ENCODE data around the gene MEGF11.

The MEGF11 gene

DNA sequence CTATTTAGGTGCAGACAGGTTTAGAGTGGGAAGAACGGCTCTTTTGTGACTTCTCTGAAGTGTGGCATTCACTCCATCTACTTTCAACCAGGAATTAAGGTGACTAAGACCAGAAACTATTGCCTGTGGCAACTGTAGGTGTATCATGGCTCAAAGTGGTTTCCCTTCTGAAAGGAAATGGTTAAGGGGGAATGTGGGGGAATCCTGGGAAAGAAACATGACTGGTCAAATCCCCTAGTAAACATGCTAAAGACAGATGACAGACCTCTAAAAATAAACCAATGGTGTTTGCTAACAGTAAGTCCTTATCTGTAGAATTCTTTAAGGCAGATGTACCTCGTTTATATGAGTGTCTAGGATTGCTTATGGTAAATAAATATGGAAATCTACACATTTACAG is 56.9 kb downstream of the MEGF11 start:
- Histone ChIP-seq H3K4me3 (ENCODE audit: low read length) (no peak overlapping the region), H3K4me1 (ENCODE audit: control insufficient read depth, low read depth, low read length) (no peaks in the 10 kb centered on the region), H3K27ac (ENCODE audit: low read length) (no peak overlapping the region), H3K27me3 (ENCODE audit: control insufficient read depth, insufficient read depth, low read length) (no peaks in the 10 kb centered on the region), H3K9me3 (ENCODE audit: control insufficient read depth, low read depth, low read length) (no peaks in the 10 kb centered on the region), H3K9ac (ENCODE audit: low read length) (no peak overlapping the region), H3K36me3 (ENCODE audit: control insufficient read depth, low read depth, low read length) (no peaks in the 10 kb centered on the region)

DNA sequence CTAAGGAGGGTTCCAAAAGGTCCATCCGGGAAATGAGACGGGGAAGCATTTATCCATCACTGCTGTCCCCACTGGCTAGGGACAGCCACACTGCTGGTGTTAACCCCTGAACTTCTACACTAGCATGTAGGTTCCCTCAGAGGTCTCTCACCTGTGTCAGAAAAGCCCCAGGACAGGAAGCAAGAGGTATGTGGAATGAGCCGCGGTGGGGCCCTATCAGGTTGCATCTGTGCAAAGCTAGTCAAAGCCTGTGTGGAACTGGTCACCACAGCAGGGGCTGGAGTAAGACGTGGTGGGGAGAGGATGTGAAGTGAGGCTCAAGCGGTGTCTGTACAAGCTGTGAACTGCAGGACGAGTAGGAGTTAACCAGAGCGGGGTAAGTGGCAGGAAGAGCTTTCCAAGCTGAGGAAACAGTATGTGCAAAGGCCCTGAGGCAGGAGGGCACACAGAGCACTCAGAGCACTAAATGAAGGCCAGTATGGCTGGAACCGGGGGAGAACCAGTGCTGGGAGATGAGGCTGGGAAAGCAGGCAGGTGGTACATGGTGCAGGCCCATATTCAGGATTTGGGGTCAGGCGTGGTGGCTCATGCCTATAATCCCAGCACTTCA is 57.8 kb downstream of the MEGF11 start:
- Histone ChIP-seq H3K4me1 (ENCODE audit: control insufficient read depth, low read depth, low read length) (peaks cover 2% of the 10 kb centered on the region), H3K4me3 (ENCODE audit: low read length) (no peak overlapping the region), H3K9me3 (ENCODE audit: control insufficient read depth, low read depth, low read length) (no peaks in the 10 kb centered on the region), H3K9ac (ENCODE audit: low read length) (no peak overlapping the region), H3K36me3 (ENCODE audit: control insufficient read depth, low read depth, low read length) (no peaks in the 10 kb centered on the region), H3K27me3 (ENCODE audit: control insufficient read depth, insufficient read depth, low read length) (no peaks in the 10 kb centered on the region), H3K27ac (ENCODE audit: low read length) (no peak overlapping the region)

DNA sequence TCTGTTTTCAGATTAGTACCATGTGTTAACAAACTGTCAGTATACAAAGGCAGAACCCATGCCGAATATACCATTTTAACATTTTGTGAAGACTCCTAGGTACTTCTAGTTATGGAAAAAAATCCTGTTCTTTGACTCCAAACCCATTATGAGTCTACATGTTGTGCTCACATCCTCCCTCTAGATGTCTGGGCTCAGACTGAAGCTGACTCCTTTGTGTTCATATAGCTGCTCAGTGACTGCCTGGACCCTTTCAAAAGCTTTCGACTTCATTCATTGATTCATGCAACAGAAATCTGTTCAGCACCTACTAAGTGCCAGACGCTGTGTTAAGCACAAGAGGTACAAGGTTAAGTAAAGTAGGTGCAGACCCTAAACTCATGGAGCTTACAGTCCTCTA is 60.5 kb downstream of the MEGF11 start:
- H3K4me3 ChIP-seq (ENCODE audit: low read length), result no peak overlapping the region
- no peak overlapping the region for H3K27ac ChIP-seq (ENCODE audit: low read length)
- no peaks in the 10 kb centered on the region for H3K36me3 ChIP-seq (ENCODE audit: control insufficient read depth, low read depth, low read length)
- no peaks in the 10 kb centered on the region for H3K27me3 ChIP-seq (ENCODE audit: control insufficient read depth, insufficient read depth, low read length)
- no peak overlapping the region for H3K9ac ChIP-seq (ENCODE audit: low read length)
- no peaks in the 10 kb centered on the region for H3K9me3 ChIP-seq (ENCODE audit: control insufficient read depth, low read depth, low read length)
- peaks cover 3% of the 10 kb centered on the region for H3K4me1 ChIP-seq (ENCODE audit: control insufficient read depth, low read depth, low read length)

DNA sequence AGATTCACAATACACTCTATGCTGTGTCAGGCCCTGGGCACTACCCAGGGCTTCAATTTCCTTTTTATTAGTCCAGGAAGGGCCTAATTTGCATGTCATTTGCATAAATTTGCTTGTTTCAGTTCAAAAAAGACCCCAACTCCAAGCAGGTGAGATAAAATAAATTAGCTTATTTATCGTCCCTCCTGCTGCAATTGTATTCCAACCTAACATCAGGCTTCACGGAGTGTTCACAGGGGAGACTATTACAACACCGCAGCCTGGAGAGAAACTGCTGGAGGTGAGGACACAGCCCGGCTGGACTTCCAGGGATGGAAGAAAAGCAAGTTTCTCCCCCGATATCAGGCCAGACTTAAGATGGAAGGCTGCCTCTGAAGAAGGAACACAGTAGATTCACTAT is 62.8 kb downstream of the MEGF11 start:
- Histone ChIP-seq H3K9ac (ENCODE audit: low read length) (no peak overlapping the region), H3K4me1 (ENCODE audit: control insufficient read depth, low read depth, low read length) (peaks cover 3% of the 10 kb centered on the region), H3K27me3 (ENCODE audit: control insufficient read depth, insufficient read depth, low read length) (no peaks in the 10 kb centered on the region), H3K9me3 (ENCODE audit: control insufficient read depth, low read depth, low read length) (no peaks in the 10 kb centered on the region), H3K36me3 (ENCODE audit: control insufficient read depth, low read depth, low read length) (no peaks in the 10 kb centered on the region), H3K27ac (ENCODE audit: low read length) (no peak overlapping the region), H3K4me3 (ENCODE audit: low read length) (no peak overlapping the region)

DNA sequence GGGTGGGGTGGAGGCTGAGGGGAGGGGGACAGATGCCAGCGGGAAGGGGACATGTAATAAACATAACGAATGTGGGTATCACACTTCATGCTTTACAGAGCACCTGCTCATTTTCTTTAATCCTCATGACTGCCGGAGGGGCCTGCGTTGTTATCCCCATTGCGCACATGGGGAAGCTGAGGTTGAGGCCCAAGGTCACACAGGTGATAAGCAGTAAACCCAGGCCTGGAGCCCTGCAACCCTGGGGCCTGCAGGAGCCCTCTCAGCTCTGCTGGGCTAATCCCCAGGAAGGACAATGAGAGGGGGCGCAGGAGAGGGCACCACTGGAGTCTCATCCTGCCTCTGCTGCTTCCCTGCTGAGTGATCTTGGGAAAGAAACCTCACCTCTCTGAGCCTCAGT is 64.3 kb downstream of the MEGF11 start:
- peaks cover 14% of the 10 kb centered on the region for H3K4me1 ChIP-seq (ENCODE audit: control insufficient read depth, low read depth, low read length)
- no peak overlapping the region for H3K27ac ChIP-seq (ENCODE audit: low read length)
- no peaks in the 10 kb centered on the region for H3K27me3 ChIP-seq (ENCODE audit: control insufficient read depth, insufficient read depth, low read length)
- H3K4me3 ChIP-seq (ENCODE audit: low read length), result no peak overlapping the region
- no peaks in the 10 kb centered on the region for H3K9me3 ChIP-seq (ENCODE audit: control insufficient read depth, low read depth, low read length)
- H3K36me3 ChIP-seq (ENCODE audit: control insufficient read depth, low read depth, low read length), result no peaks in the 10 kb centered on the region
- no peak overlapping the region for H3K9ac ChIP-seq (ENCODE audit: low read length)

DNA sequence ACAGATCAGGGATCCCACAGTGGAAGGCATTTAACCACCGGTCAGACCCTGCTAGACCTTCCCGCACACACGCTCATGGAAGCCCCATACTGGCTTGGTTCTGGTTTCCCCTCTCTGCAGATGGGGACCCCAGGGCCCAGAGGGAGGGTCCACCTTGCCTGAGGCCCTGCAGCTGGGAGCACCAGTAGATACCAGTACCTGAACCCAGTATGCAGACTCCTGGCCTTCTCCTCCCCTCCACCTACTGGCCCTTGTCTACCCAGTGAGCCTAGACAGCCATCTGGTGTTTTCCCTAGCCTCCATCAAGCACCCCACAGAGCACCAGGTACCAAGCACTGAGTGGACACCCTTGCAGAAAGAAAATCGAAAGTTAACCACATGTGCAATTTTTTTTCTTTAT is 65.1 kb downstream of the MEGF11 start:
- H3K4me3 ChIP-seq (ENCODE audit: low read length), result no peak overlapping the region
- H3K9me3 ChIP-seq (ENCODE audit: control insufficient read depth, low read depth, low read length), result no peaks in the 10 kb centered on the region
- H3K4me1 ChIP-seq (ENCODE audit: control insufficient read depth, low read depth, low read length), result peaks cover 22% of the 10 kb centered on the region
- H3K36me3 ChIP-seq (ENCODE audit: control insufficient read depth, low read depth, low read length), result no peaks in the 10 kb centered on the region
- H3K9ac ChIP-seq (ENCODE audit: low read length), result no peak overlapping the region
- no peaks in the 10 kb centered on the region for H3K27me3 ChIP-seq (ENCODE audit: control insufficient read depth, insufficient read depth, low read length)
- no peak overlapping the region for H3K27ac ChIP-seq (ENCODE audit: low read length)

DNA sequence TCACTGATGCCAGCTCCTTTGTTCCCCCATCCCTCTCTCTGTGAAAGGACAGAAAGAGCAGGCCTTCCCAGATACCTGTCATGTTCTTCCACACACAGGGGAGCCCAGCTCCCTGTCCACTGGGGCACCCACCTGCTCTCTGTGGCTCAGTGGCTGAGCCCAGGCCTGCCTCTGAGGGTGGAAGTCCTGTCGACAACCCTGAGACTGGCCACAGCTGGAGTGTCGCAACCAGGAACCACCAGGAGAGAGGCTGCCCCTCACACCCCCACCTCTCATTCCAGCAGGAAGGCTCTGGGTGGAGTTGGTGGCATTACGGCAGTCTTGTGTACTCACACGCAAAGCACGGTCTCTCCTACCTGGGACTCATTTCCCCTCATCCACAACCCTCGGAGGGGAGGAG is 66.3 kb downstream of the MEGF11 start:
- Histone ChIP-seq H3K27me3 (ENCODE audit: control insufficient read depth, insufficient read depth, low read length) (no peaks in the 10 kb centered on the region), H3K9ac (ENCODE audit: low read length) (no peak overlapping the region), H3K4me1 (ENCODE audit: control insufficient read depth, low read depth, low read length) (peaks cover 29% of the 10 kb centered on the region), H3K9me3 (ENCODE audit: control insufficient read depth, low read depth, low read length) (no peaks in the 10 kb centered on the region), H3K36me3 (ENCODE audit: control insufficient read depth, low read depth, low read length) (no peaks in the 10 kb centered on the region), H3K4me3 (ENCODE audit: low read length) (no peak overlapping the region), H3K27ac (ENCODE audit: low read length) (no peak overlapping the region)

DNA sequence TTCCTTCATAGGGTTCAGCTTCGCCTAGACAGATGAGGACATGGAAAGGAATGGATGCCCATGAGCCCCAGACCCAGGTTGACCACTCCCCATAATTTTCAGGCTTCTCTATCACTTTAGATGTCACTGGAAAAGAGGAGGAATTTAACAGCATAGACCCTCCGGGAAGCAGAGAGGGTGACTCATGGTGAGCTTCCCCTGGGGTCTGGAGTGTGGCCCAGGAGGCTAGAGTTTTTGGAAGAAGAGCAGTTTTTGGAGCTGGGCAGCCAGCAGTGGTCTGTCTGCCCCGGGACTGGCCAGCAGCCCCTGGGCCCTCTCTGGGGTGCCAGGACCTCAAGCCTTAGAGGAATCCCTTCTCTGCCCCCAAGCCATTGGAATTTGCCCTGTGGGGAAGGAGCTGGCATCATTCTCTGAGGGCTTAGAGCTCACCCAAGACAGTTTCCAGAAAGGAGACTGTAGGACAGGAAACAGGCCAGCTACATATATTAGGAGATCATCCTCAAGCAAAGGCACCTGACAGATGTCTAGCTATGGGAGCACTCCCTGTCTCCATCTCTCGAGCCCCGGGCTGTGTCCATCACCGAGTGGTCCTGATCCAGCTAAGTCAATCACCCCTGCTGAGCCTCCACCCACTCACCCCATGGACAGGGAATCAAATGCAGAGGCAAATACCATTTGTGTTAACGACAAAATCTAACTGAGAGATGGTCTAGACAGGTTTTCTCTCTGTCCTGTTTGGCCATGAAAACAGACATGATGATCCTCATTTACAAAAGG is 67.3 kb downstream of the MEGF11 start:
- no peak overlapping the region for H3K4me3 ChIP-seq (ENCODE audit: low read length)
- H3K27ac ChIP-seq (ENCODE audit: low read length), result no peak overlapping the region
- H3K4me1 ChIP-seq (ENCODE audit: control insufficient read depth, low read depth, low read length), result peaks cover 39% of the 10 kb centered on the region
- no peaks in the 10 kb centered on the region for H3K27me3 ChIP-seq (ENCODE audit: control insufficient read depth, insufficient read depth, low read length)
- no peaks in the 10 kb centered on the region for H3K9me3 ChIP-seq (ENCODE audit: control insufficient read depth, low read depth, low read length)
- H3K9ac ChIP-seq (ENCODE audit: low read length), result no peak overlapping the region
- H3K36me3 ChIP-seq (ENCODE audit: control insufficient read depth, low read depth, low read length), result no peaks in the 10 kb centered on the region

DNA sequence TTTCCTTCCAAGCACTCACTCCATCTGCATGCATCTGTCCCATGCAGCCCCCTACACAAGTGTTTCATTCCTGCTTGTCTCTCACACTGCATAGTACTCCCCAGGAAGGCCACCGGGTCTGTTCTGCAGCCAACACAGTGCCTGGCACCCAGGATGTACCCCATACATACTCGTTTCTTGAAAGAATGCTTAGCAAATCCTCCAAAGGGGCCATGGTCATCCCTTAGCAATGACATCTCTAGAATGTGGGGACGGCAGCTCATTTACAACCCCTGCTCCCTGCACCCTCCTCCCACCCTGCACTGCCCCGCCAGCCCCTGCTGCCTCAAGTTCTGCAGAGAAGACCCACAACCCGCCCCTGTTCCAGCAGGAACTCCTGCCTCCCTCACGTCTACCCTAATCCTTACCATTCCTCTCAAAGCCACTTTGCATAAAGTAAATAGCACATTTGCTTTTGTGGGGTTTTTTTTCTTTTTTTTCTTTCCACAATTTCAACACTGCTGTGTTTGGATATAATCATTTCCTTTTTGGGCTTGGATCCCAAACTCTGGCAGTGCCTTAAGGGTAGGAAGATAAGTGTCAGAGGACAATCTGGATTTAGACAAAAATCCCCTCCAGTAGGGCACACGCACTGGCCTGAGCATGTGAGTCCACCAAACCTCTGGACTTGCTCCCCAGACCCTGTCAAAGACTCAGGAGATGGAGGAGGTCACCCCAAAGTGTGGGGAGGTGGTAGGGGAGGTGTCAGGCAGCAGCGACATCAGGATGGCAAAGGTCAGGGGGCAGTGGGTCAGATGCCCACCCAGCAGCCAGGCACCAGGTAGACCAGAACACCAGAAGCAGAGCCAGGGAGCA is 68.4 kb downstream of the MEGF11 start:
- H3K9ac ChIP-seq (ENCODE audit: low read length), result no peak overlapping the region
- H3K4me3 ChIP-seq (ENCODE audit: low read length), result no peak overlapping the region
- H3K9me3 ChIP-seq (ENCODE audit: control insufficient read depth, low read depth, low read length), result no peaks in the 10 kb centered on the region
- H3K4me1 ChIP-seq (ENCODE audit: control insufficient read depth, low read depth, low read length), result peaks cover 47% of the 10 kb centered on the region
- no peaks in the 10 kb centered on the region for H3K36me3 ChIP-seq (ENCODE audit: control insufficient read depth, low read depth, low read length)
- H3K27ac ChIP-seq (ENCODE audit: low read length), result no peak overlapping the region
- no peaks in the 10 kb centered on the region for H3K27me3 ChIP-seq (ENCODE audit: control insufficient read depth, insufficient read depth, low read length)

DNA sequence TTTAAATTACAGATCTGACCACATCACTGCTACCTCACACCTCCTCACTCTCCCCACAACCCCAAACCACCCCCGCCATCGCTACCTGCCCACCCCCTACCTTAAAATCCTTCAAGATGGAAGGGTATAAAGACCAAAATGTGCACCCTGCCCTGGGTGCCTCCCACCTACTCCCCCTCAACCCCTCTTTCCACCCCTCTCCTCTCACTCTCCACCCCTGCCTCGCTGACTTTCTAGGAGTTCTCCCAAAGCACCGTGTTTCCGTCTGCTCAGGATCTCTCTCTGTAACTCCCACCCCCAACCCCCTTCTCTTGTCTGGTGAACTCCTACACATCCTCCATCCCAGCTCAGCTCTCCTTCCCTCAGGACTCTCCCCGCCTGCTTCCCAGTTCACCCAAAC is 69.1 kb downstream of the MEGF11 start:
- no peak overlapping the region for H3K27ac ChIP-seq (ENCODE audit: low read length)
- H3K36me3 ChIP-seq (ENCODE audit: control insufficient read depth, low read depth, low read length), result no peaks in the 10 kb centered on the region
- no peak overlapping the region for H3K4me3 ChIP-seq (ENCODE audit: low read length)
- no peaks in the 10 kb centered on the region for H3K9me3 ChIP-seq (ENCODE audit: control insufficient read depth, low read depth, low read length)
- H3K4me1 ChIP-seq (ENCODE audit: control insufficient read depth, low read depth, low read length), result peaks cover 54% of the 10 kb centered on the region
- H3K27me3 ChIP-seq (ENCODE audit: control insufficient read depth, insufficient read depth, low read length), result no peaks in the 10 kb centered on the region
- H3K9ac ChIP-seq (ENCODE audit: low read length), result no peak overlapping the region

DNA sequence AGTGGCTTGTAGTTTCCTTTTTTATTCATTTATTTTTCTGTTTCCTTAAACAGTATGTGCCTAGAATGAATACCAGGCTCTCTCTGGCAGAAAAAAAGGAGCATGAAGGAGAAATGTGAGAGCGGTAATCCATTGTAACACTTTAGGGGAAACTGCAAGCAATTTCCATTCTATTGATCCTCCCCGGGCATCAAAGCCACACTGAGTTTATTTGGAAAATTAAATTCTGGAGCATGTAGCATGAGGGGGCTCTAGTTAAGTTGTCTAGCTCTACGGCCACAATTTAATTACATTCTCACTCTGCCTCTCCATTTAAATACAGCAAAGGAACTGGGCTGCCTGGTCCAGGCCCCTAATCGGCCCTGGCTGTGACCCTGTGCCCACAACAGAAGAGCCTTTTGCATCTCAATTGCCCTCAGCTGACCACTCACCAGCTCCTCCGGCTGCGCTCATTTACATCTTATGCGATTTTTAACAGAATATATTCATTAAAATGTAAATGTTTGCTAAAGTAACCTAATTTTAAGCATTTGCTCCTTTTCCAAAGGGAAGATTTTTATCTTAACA is 72.9 kb downstream of the MEGF11 start:
- peaks cover 68% of the 10 kb centered on the region for H3K4me1 ChIP-seq (ENCODE audit: control insufficient read depth, low read depth, low read length)
- peak overlapping the region; percentile 10 for H3K9ac ChIP-seq (ENCODE audit: low read length)
- no peaks in the 10 kb centered on the region for H3K27me3 ChIP-seq (ENCODE audit: control insufficient read depth, insufficient read depth, low read length)

More for the DNA sequence above, 72.9 kb downstream of the MEGF11 start:
- H3K27ac ChIP-seq (ENCODE audit: low read length), result peak overlapping the region; percentile 10
- H3K36me3 ChIP-seq (ENCODE audit: control insufficient read depth, low read depth, low read length), result no peaks in the 10 kb centered on the region
- no peaks in the 10 kb centered on the region for H3K9me3 ChIP-seq (ENCODE audit: control insufficient read depth, low read depth, low read length)
- H3K4me3 ChIP-seq (ENCODE audit: low read length), result peak overlapping the region; percentile 47

Data from iPS-18a (cell line).